HTR-8/SVneo (cell line): Measurements from ENCODE around the gene DSG2.
"Not testable (repeated sequence)": the region's sequence is repeated elsewhere in the genome, so short reads cannot be mapped to it uniquely, and the experiment has no call there.

Experiments used
- DNase-seq: peaks from one replicate; pipeline ENCODE4 v3.0.0; 2011; ENCODE audit warnings: low spot score, mixed read lengths; ENCODE audit not compliant: insufficient read length
- FAIRE-seq: peaks from 2 replicates; lab custom pipeline; 2011; peaks lifted over from hg19 to GRCh38; lab: Jason Lieb, UNC

The DSG2 gene

DNA sequence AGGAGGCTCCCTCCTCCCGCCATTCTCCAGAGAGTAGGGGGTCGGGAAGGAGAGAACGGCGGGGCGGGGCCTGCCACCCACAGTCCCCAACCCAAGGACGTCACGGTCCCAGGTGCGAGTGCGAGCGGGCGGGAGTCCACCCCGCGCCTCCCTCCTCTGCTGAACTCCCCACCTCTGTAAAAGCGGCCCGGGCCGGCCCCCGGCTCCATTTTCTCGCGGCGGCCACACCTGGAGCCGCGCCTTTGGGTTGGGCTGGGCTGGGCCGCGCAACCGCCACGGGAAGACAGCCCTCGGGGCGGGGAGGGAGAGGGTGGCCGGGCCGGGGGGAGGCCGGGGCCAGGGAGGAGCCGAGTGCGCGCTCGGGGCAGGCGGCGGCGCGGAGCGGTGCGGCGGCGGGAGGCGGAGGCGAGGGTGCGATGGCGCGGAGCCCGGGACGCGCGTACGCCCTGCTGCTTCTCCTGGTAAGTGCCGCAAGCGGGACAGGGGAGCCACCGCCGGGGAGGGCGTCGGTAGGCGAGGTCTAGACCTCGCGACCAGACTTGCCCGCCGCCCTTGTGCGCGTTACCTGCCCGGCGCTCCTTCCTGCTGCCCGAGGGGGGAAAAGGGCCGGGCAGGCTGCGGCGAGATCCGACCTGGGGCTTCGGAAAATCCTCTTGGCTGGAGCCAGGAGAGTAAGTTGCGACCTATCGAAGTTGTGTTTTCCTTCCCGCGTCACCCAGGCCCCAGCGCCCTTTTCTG is at the start of gene DSG2:
TSS of gene DSG2 (plus strand) at position 342 of the 738 bp plus-strand sequence. CDS start at position 417, 75 bp downstream.
- DNase-seq: peak; percentile 44
- no peak for FAIRE-seq

- DNase-seq: no peak
- no peak for FAIRE-seq
Observed at GRCh38 chr18:31450409-31450808, 47.6 kb upstream of the DSG2 start.

DNA sequence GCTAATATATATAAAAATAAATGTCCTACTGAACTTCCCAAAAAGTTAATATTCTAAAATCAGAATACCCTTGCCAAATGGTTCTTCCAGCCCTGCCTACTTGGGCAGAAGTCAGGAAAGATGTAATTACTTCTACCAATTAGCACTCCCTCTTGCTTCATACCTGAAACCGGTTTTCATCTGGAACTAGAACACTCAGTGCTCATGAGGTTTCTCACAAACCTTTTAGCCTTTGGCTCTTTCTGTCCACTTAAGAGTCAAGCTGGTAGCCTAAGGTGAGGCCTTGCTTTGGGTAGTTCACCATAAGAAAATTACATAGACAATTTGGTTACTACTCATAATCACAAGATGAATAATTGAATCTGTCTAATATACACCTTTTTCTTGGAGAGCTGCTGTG is 46.4 kb upstream of the DSG2 start:
- no peak for DNase-seq
- no peak for FAIRE-seq

GRCh38 chr18:31454066-31454708 is 43.8 kb upstream of the DSG2 start:
- DNase-seq (peak; percentile 47), FAIRE-seq (no peak)

DNA sequence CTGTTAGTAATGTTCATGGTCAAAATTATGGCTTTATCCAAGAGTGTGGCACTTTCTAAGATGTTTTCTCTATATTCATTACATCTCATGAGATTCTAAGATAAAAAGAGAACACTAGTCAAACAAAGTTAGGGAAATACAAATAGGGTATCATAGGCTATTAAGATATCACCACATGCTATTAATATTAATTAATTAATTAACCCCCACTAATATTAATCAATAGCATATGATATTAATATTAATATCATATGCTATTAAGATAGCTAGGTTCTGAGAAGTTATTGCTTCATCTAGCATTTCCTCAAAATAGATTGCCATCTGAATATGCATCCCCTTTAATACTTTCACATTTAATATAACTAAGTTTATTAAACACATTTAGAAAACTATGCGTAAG is 28.3 kb upstream of the DSG2 start:
- no peak for DNase-seq
- FAIRE-seq: no peak

GRCh38 chr18:31478688-31479087 is 19.3 kb upstream of the DSG2 start:
- DNase-seq (no peak), FAIRE-seq (no peak)

- DNase-seq: no peak
- FAIRE-seq: no peak
Observed at GRCh38 chr18:31482051-31482450, 15.9 kb upstream of the DSG2 start.

- FAIRE-seq: no peak
Observed at GRCh38 chr18:31483396-31483795, 14.6 kb upstream of the DSG2 start.

DNA sequence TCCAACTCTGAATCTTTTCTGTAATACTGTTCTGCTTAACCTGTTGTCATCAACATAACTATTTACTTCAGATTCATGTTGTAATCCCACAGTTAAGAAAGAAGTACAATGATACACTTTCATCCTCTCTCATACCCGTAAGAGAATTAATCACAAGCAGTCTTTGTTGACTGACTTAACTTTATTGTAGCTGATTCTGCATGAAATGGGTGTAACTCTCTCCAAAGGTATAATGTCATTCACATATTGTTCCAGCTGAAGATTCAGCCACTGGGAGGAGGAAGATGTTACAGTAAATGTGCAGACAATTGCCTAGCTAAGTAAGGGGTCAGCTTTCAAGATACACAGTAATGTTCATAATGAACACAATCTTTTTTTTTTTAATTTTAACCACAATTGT is 13.5 kb upstream of the DSG2 start:
- DNase-seq (no peak), FAIRE-seq (no peak)

More at GRCh38 chr18:31483396-31483795, 14.6 kb upstream of the DSG2 start:
- no peak for DNase-seq

DNA sequence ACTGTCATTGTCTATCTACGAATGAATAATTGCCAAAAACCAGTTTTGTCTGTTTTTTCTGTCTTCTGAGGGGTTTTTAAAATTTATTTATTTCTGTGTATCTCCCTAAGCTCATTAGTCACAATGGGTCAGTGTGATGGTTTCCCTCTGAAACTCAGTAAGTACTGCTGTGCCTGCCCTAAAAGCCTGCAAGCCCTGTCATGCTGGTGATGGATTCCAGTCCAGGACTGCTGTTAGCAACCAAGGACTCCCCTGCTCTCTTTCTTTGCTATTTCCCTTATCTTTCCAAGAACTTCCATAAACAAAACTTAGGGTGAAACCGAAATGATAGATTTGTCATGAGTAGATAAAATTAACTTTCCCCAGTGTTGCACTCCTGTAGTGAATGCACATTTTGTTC is 11.8 kb upstream of the DSG2 start:
- DNase-seq (no peak), FAIRE-seq (no peak)

- DNase-seq: peak; percentile 39
- no peak for FAIRE-seq
Observed at GRCh38 chr18:31487246-31488015, 10.5 kb upstream of the DSG2 start.

DNA sequence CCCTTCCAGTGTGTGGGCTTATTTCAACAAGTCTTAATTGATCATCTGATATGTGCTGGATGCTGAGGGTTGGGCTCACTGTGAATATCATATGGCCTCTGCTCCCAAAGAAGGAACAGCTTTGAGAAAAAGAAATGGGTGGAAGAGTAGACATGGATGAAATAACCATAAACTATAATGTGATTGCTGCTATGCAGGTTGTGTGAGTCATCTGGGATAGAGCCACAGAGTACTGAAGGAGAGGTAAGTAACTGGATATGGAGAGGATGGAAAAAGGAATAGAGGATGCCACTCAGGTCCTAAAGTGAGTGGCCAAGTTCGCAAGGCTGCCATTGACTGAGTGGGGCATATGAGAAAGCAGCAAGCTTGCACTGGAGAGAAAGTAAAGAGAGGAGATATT is 8.7 kb upstream of the DSG2 start:
- FAIRE-seq: no peak
- DNase-seq: no peak

DNA sequence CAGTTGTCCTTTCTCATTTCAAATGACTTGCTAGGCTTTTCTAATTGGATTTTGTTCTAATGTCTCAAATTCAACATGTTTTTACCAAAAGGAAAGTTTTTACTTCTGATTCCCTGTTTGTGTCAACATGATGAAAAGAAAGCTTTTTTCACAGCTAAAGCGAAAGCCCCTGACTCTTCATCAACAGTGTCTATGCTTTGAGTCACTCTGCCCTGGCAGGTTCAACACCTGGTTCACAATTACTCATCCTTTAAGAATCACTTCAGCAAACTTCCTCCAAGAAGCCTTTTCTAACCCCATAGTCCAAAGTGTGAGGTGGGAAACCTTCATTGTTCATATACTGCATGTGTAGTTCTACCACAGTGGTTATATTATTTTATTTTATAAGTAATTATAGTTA is 7.6 kb upstream of the DSG2 start:
- FAIRE-seq (no peak), DNase-seq (no peak)

DNA sequence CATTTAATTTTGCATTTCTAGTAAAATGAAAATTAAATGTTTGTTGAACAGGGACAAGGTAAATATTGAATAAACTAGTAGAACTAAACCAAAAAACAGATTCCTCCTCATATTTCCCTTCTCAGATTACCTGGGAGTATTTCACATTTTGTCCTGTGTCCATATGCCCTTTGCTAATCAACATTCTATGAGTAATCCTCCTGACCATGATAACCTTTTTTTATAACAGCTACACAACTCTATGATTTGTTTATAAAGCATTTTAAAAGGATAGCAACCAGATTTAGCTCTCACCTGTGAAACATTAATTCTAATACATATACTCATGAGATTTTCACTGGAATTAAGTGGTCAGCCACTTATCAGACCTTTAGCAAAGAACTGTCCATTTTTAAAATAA is 7.1 kb upstream of the DSG2 start:
- FAIRE-seq (no peak), DNase-seq (no peak)

- FAIRE-seq: no peak
Observed at GRCh38 chr18:31491586-31491985, 6.4 kb upstream of the DSG2 start.

DNA sequence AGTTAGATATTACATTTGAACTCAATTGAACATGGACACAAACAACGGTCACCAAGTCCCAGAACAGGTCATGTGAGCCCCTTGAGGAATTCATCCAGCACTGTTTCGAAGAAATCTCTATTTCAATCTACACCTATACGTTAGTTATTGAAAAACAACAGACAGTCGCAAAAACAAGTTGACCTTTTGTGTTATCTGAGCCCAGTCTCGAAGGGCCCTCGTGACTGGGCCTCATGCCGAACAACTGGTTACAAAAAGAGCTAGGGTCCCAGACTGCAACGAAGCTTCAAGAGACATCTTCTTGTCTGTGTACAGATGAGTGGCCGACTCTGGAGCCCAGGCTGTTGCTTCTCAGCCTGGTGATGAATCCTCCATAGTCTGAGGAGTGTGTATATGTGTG is 5.3 kb upstream of the DSG2 start:
- DNase-seq (no peak), FAIRE-seq (no peak)

More at GRCh38 chr18:31491586-31491985, 6.4 kb upstream of the DSG2 start:
- DNase-seq: no peak

- no peak for FAIRE-seq
- no peak for DNase-seq
Observed at GRCh38 chr18:31493171-31493570, 4.8 kb upstream of the DSG2 start.

DNA sequence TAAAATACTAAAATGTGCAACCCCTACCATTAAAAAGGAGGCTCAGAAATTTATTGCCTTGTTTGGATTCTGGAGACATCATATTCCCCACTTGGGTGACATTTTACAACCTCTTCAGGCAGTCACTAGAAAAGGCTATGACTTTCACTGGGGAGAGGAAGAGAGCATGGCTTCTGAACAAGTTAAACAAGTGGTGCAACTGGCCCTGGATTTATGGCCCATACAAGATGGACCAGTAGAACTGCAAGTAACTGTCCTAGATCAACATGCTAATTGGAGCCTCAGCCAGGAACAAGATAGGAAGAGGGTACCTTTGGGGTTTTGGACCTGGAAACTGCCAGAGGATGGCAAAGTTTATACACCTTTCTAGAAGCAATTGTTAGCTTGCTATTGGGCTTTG is 4.0 kb upstream of the DSG2 start:
- DNase-seq (no peak), FAIRE-seq (no peak)

GRCh38 chr18:31494705-31495244 is 3.2 kb upstream of the DSG2 start:
- not testable (repeated sequence) for DNase-seq, FAIRE-seq

DNA sequence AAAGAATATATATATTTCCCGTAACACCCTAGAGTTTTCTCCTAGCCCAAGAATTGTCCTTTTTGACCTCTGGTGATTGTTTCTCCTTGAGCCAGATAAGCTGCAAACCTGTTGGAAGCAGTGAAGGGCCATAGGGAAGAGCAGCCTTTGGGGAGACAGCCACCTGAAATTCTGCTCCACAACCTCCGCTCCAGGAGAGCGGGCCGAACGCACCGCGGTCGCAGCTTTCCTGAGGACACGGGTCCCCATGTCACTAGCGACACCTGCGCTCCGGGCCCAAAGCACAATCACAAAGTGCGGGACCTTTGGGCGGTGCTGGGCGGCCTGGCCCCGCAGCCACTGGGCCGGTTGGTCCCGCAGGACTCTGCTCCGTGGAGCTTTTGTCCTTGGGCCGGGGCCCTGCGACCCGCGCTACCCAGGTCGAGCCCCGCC is 557 bp upstream of the DSG2 start:
- DNase-seq (no peak), FAIRE-seq (no peak)
